Mucosa of gallbladder (tissue), 1 donor: ENCODE measurements around the gene LPIN3. TPM values are rescaled to one million over a fixed set of nuclear protein-coding genes. Genes with fewer than 3 reads are reported as not detected.

ENCODE experiments used
- DNase-seq: peaks from one replicate; pipeline ENCODE4 v3.0.0-alpha.2; 2020; ENCODE audit warnings: low spot score
- total RNA-seq: library from RNA; stranded (reverse); gene quantifications from one replicate; pipeline ENCODE4 v1.2.1, GENCODE V29; 2021
- donor health status: DM: no; HTN: no; CAD: no.

LPIN3 gene
- total RNA-seq, 1 donor from 2014 or later, result 41.8 TPM

- DNase-seq, result no peak
Measured at GRCh38 chr20:41349266-41349665, 8.6 kb downstream of the LPIN3 start.

GRCh38 chr20:41349943-41350342, 9.3 kb downstream of the LPIN3 start:
- DNase-seq, result no peak

DNA sequence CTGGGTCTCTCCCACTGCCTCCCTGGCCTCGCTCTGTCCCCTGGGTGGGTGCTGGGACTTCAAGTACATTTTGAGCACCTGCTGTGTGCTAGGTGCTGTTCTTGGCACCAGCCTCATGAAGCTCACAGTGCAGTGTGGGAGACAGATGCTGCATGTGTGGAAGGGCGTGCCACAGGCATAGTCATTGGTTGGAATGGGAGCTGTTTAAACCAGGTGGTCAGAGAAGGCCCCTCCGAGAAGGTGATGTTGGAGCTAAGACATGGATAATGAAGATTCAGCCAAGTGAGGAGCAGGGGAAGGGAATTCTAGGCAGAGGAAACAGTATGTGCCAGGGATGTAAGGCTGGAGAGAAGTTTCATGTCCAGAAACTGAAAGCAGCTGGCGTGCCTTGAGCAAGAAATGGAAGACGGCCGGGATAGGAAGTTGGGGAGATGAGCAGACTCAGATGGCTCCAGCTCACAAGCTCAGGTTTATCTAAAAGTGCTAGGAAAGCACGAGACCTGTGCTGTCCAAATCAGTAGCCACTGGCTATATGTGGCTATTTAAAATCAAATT, 9.9 kb downstream of the LPIN3 start:
- DNase-seq, result no peak

GRCh38 chr20:41352106-41352505, 11.5 kb downstream of the LPIN3 start:
- DNase-seq, result no peak

GRCh38 chr20:41352666-41353065, 12.0 kb downstream of the LPIN3 start:
- no peak for DNase-seq

- no peak for DNase-seq
Measured at GRCh38 chr20:41353530-41353929, 12.9 kb downstream of the LPIN3 start.

GRCh38 chr20:41355192-41355591, 14.6 kb downstream of the LPIN3 start:
- no peak for DNase-seq

- DNase-seq, result no peak
Measured at GRCh38 chr20:41355598-41356203, 15.1 kb downstream of the LPIN3 start.

DNA sequence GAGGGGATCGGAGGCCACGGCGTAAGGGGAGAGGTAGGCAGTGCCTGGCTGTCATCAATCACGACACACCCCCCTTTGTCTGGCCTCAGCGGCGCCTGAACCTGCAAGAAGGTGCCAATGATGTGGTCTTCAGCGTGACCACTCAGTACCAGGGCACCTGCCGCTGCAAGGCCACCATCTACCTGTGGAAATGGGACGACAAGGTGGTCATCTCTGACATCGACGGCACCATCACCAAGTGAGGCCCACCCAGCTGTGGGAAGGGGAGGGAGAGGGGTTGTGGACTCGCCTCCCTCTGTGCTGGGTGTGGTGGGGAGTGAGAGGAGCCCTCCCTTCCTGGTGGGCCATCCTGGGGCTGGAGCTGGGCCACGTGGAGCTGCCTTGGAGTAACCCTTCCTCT, 16.3 kb downstream of the LPIN3 start:
- DNase-seq, result no peak

GRCh38 chr20:41357424-41358163, 17.0 kb downstream of the LPIN3 start:
- DNase-seq, result no peak

DNA sequence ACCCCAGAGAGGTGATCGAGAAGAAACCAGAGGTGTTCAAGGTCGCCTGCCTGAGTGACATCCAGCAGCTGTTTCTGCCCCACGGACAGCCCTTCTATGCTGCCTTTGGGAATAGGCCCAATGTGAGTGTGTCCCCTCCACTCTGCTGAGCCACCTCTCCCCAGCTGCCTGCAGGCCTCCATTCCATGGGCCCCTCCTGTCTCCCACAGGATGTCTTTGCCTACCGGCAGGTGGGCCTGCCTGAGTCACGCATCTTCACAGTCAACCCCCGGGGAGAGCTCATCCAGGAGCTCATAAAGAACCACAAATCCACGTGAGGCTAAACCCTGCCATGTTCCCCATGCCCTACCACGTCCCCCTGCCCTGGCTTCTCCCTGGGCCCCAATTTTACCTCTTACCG, 17.6 kb downstream of the LPIN3 start:
- no peak for DNase-seq

- DNase-seq, result no peak
Measured at GRCh38 chr20:41358717-41359116, 18.1 kb downstream of the LPIN3 start.

- DNase-seq, result no peak
Measured at GRCh38 chr20:41359541-41360011, 19.0 kb downstream of the LPIN3 start.

GRCh38 chr20:41360831-41361756, 20.5 kb downstream of the LPIN3 start:
- DNase-seq, result no peak

DNA sequence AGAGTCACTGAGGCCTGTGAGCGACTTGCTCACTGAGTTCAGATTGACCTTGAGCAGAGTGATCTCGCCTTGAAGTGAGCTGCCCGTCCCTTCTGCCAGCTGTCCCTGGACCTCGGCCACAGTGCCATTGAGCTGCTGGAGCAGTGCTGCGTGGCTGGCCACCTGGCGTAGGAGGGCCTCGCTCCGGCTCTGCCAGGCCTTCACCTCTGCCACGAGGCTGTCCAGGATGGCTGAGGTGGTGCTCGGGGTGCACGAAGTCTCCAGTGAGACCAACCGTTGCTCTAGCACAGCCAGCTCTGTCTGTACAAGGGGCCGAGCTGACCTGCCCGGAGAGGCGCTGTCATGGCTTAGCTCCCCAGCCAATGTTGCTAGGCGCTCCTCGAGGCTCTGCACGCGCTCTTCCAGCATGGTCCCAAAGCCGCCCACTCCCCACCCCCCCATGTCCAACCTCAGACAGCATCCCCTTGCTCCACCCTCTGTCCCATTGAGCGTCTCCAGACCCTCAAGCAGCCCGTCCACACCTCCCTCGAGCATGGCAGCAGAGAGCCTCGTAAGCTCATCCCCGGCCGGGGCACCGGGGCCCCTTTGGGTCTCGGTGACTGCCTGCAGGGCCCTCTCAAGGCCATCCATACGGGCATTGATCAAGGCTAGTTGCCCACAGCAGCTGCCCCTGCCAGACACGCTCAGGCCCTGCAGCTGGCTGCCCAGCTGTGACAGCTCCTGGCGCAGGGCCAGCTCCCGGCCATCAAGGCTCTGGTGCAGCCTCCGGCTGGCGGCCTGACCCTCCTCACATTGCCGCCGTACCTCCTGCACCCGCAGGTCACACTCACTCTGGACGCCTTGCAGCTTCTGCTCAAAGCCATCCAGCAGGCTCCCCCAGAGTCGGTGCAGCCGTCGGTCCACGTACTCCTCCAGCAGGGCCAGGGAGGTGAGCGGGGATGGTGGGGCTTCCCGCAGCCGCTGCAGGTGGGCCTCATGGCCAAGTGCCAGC, 21.4 kb downstream of the LPIN3 start:
- DNase-seq, result no peak

GRCh38 chr20:41362748-41363140, 22.1 kb downstream of the LPIN3 start:
- DNase-seq, result no peak

DNA sequence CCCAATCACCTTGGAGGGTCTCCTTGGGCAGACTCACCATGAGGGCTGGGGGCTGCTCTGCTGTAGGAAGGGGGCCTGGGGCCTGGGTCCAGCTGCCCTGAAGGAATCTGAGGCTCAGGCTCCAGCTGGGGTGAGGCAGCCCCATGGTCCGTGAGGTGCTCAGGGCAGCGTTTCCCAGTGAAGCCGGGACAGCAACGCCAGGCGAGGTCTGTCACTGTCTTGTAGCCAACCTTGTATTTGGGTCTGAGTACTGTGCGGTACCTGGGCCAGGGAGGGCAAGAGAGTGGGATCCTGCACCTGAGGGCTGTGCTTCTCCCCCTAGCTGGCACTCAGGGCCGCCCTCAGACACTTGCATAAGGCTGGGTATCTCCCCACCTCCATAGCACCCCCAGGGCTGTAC, 23.0 kb downstream of the LPIN3 start:
- DNase-seq, result no peak

- DNase-seq, result no peak
Measured at GRCh38 chr20:41364236-41364855, 23.7 kb downstream of the LPIN3 start.

- no peak for DNase-seq
Measured at GRCh38 chr20:41364967-41365765, 24.5 kb downstream of the LPIN3 start.
